Liver (tissue), 9 donors: ENCODE data around the gene JCHAIN. TPM values are rescaled to one million over a fixed set of nuclear protein-coding genes. Genes with fewer than 3 reads are reported as not detected.

Source experiments
- DNase-seq: peaks from one replicate; pipeline ENCODE4 v3.0.0-alpha.2; 2017; ENCODE audit warnings: low spot score
- H3K27ac ChIP-seq, 2 donors: one replicate each; pipeline ENCODE4 v1.7.0; 2013; ENCODE audit warnings: inconsistent platforms in 2 of 2, low read length in 2 of 2, control low read depth in 1 of 2, low read depth in 1 of 2, mild to moderate bottlenecking in 1 of 2
- H3K27me3 ChIP-seq, 4 donors: one replicate each; pipeline versions ENCODE4 v1.6.1 to v1.7.0; 2013; ENCODE audit warnings: low read length in 3 of 4, inconsistent platforms in 1 of 4, mild to moderate bottlenecking in 1 of 4, moderate library complexity in 1 of 4; ENCODE audit not compliant: control insufficient read depth in 4 of 4, insufficient read depth in 4 of 4
- H3K36me3 ChIP-seq, 4 donors: one replicate each; pipeline versions ENCODE4 v1.6.1 to v1.7.0; 2013; ENCODE audit warnings: low read length in 3 of 4, mild to moderate bottlenecking in 3 of 4, low read depth in 1 of 4, moderate library complexity in 1 of 4; ENCODE audit not compliant: control insufficient read depth in 4 of 4, insufficient read depth in 3 of 4
- H3K4me1 ChIP-seq, 4 donors: one replicate each; pipeline versions ENCODE4 v1.6.1 to v1.7.0; 2013; ENCODE audit warnings: low read length in 3 of 4, mild to moderate bottlenecking in 3 of 4, moderate library complexity in 1 of 4; ENCODE audit not compliant: control insufficient read depth in 4 of 4, insufficient read depth in 4 of 4
- H3K4me3 ChIP-seq, 3 donors: one replicate each; pipeline versions ENCODE4 v1.6.1 to v1.7.0; 2013; ENCODE audit warnings: low read length in 3 of 3, control low read depth in 1 of 3, low read depth in 1 of 3, mild to moderate bottlenecking in 1 of 3
- H3K9ac ChIP-seq, 2 donors: one replicate each; pipeline ENCODE4 v1.7.0; 2013; ENCODE audit warnings: low read length in 2 of 2, mild to moderate bottlenecking in 2 of 2, moderate library complexity in 2 of 2, control low read depth in 1 of 2, low read depth in 1 of 2
- H3K9me3 ChIP-seq, 4 donors: one replicate each; pipeline versions ENCODE4 v1.6.1 to v1.7.0; 2013; ENCODE audit warnings: low read length in 3 of 4; ENCODE audit not compliant: control insufficient read depth in 4 of 4
- ATF3 ChIP-seq: IDR thresholded peaks from 2 replicates; pipeline ENCODE4 v1.6.1; 2016; ENCODE audit warnings: antibody characterized with exemption
- CTCF ChIP-seq: fragments of 150-350 bp; IDR thresholded peaks from 2 replicates; pipeline ENCODE4 v1.5.1; 2017; ENCODE audit warnings: improper control_type of control experiment, low read depth, low read length; ENCODE audit not compliant: missing input control
- EGR1 ChIP-seq, 2 donors: IDR thresholded peaks; 2 replicates each; pipeline ENCODE4 v1.6.1; 2016 to 2018; ENCODE audit warnings: antibody characterized with exemption in 2 of 2, low read depth in 2 of 2
- FOXA1 ChIP-seq: IDR thresholded peaks from 2 replicates; pipeline ENCODE4 v1.6.1; 2016; ENCODE audit warnings: antibody characterized with exemption
- FOXA2 ChIP-seq: IDR thresholded peaks from 2 replicates; pipeline ENCODE4 v1.6.1; 2016; ENCODE audit warnings: antibody characterized with exemption
- GABPA ChIP-seq, 2 donors: IDR thresholded peaks in 1 of 2; conservative IDR thresholded peaks in 1 of 2; 2 replicates each; pipeline ENCODE4 v1.6.1; 2016; ENCODE audit warnings: antibody characterized with exemption in 2 of 2, mild to moderate bottlenecking in 1 of 2, moderate library complexity in 1 of 2
- HNF4A ChIP-seq, 2 donors: conservative IDR thresholded peaks; 2 replicates each; pipeline ENCODE4 v1.6.1; 2016; ENCODE audit warnings: antibody characterized with exemption in 2 of 2, mild to moderate bottlenecking in 2 of 2
- HNF4G ChIP-seq: IDR thresholded peaks from 2 replicates; pipeline ENCODE4 v1.6.1; 2016; ENCODE audit warnings: antibody characterized with exemption
- JUND ChIP-seq, 2 donors: IDR thresholded peaks; 2 replicates each; pipeline ENCODE4 v1.6.1; 2016; ENCODE audit warnings: antibody characterized with exemption in 2 of 2
- MAX ChIP-seq: IDR thresholded peaks from 2 replicates; pipeline ENCODE4 v1.6.1; 2016; ENCODE audit warnings: antibody characterized with exemption
- NR2F2 ChIP-seq: IDR thresholded peaks from 2 replicates; pipeline ENCODE4 v1.6.1; 2016; ENCODE audit warnings: antibody characterized with exemption
- RAD21 ChIP-seq, 2 donors: IDR thresholded peaks; 2 replicates each; pipeline ENCODE4 v1.6.1; 2016; ENCODE audit warnings: antibody characterized with exemption in 2 of 2, mild to moderate bottlenecking in 2 of 2
- REST ChIP-seq: IDR thresholded peaks from 2 replicates; pipeline ENCODE4 v1.6.1; 2016; ENCODE audit warnings: antibody characterized with exemption, mild to moderate bottlenecking
- RXRA ChIP-seq, 2 donors: IDR thresholded peaks; 2 replicates each; pipeline ENCODE4 v1.6.1; 2017 to 2018; ENCODE audit warnings: antibody characterized with exemption in 2 of 2, mild to moderate bottlenecking in 1 of 2
- TAF1 ChIP-seq: conservative IDR thresholded peaks from 2 replicates; pipeline ENCODE4 v1.6.1; 2016; ENCODE audit warnings: antibody characterized with exemption, mild to moderate bottlenecking
- YY1 ChIP-seq: IDR thresholded peaks from 2 replicates; pipeline ENCODE4 v1.6.1; 2016; ENCODE audit warnings: antibody characterized with exemption, mild to moderate bottlenecking
- ZBTB33 ChIP-seq: IDR thresholded peaks from 2 replicates; pipeline ENCODE4 v1.6.1; 2016; ENCODE audit warnings: antibody characterized with exemption
- WGBS: extraction: QIAGEN DNeasy Blood & Tissue Kit; methylation state at CpG from one replicate; pipeline ENCODE4 v1.1.7; 2013; 5-methylcytosine and 5-hydroxymethylcytosine counted together
- polyA plus RNA-seq, 2 donors: library from polyadenylated mRNA; stranded (reverse) in 1 of 2; unstranded in 1 of 2; fragments of 200-250 nt in 1 of 2; fragments of >200 nt in 1 of 2; fragmentation: Nextera tagmentation in 1 of 2; extraction: Ambion mirVana in 1 of 2; gene quantifications; one replicate each; pipeline versions ENCODE4 v1.2.1 to v1.2.3, GENCODE V29; 2013 to 2015
- total RNA-seq, 2 donors: library from RNA; depleted of rRNA; stranded (reverse); fragments of >200 nt; gene quantifications; one replicate each; pipeline ENCODE4 v1.2.3, GENCODE V29; 2014
- donor health status: healthy.
- donor health status: healthy.
- donor health status: healthy.
- donor health status: healthy.
- donor health status: healthy.

Gene JCHAIN
- total and polyA plus RNA-seq, 4 donors, result 2.1 to 69.5 (median 9.7) TPM

GRCh38 chr4:70706044-70706461 is 39.7 kb upstream of the JCHAIN start:
- 8% methylated on average over 7 of the region's 7 CpGs for WGBS
- no peaks in the 10 kb centered on the region for H3K27me3 ChIP-seq
- DNase-seq, result no peak
- H3K9ac ChIP-seq, result peak overlapping the region; percentile 61 to 82
- H3K27ac ChIP-seq, result peak overlapping the region; percentile 97 to 99
- TF ChIP-seq NR2F2 (no peak), YY1 (no peak), FOXA1 (no peak), FOXA2 (no peak), JUND (IDR thresholded peaks at IDR 0.05) (no peak), ATF3 (no peak), MAX (no peak), REST (no peak), TAF1 (no peak), GABPA (IDR thresholded peaks at IDR 0.05 in 1 of 2, conservative IDR thresholded peaks at IDR 0.05 in 1 of 2) (no peak), ZBTB33 (no peak), RXRA (IDR thresholded peaks at IDR 0.05) (no peak), HNF4A (conservative IDR thresholded peaks at IDR 0.05) (no peak), EGR1 (IDR thresholded peaks at IDR 0.05; ENCODE audit: low read depth in 2 of 2) (no peak), RAD21 (IDR thresholded peaks at IDR 0.05) (no peak), HNF4G (no peak), CTCF (no peak)
- no peaks in the 10 kb centered on the region for H3K36me3 ChIP-seq
- peaks cover 7 to 27% (median 13%) of the 10 kb centered on the region in 4 donors for H3K4me1 ChIP-seq
- peak overlapping the region; percentile 74 to 100 (median 84) for H3K4me3 ChIP-seq
- H3K9me3 ChIP-seq, result no peaks in the 10 kb centered on the region
